Uterus (tissue), 2 donors: ENCODE data around the gene MOB3A.

ENCODE experiments used
- POLR2A ChIP-seq, 2 donors: fragments of 450-650 bp; IDR thresholded peaks; one replicate each; pipeline ENCODE4 v1.6.1; 2016; ENCODE audit warnings: antibody characterized with exemption in 2 of 2, mild to moderate bottlenecking in 1 of 2, moderate library complexity in 1 of 2
- TF ChIP-seq, protein P1 (sequence below), 4 experiments: fragments of 200-600 bp in 2 of 4; fragments of 450-650 bp in 2 of 4; sonication (generic) in 2 of 4; IDR thresholded peaks; one replicate each; pipeline ENCODE4 v1.5.1; 2016 to 2019; ENCODE audit warnings: antibody characterized with exemption in 4 of 4, mild to moderate bottlenecking in 2 of 4, moderate library complexity in 1 of 4

DNA sequence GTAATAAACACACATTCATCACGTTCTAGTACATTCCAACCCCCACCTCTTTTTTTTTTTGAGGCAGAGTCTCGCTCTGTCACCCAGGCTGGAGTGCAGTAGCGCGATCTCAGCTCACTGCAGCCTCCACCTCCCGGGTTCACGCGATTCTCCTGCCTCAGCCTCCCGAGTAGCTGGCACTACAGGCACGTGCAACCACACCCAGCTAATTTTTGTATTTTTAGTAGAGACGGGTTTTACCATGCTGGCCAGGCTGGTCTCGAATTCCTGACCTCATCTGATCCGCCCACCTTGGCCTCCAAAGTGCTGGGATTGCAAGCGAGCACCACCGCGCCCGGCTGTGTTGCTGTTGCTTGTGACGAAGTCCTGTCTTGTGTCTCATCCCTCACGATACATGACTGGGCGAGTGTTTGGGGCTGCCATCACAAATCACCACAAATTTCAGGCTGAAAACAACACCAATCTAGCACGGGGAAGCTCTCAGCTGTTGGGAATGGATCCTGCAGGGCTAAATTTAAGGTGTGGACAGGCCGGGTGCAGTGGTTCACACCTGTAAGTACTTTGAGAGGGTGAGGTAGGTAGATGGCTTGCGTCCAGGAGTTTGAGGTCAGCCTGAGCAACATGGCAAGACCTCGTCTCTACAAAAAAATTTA is 15.7 kb downstream of the MOB3A start:
- TF ChIP-seq, protein P1, sequence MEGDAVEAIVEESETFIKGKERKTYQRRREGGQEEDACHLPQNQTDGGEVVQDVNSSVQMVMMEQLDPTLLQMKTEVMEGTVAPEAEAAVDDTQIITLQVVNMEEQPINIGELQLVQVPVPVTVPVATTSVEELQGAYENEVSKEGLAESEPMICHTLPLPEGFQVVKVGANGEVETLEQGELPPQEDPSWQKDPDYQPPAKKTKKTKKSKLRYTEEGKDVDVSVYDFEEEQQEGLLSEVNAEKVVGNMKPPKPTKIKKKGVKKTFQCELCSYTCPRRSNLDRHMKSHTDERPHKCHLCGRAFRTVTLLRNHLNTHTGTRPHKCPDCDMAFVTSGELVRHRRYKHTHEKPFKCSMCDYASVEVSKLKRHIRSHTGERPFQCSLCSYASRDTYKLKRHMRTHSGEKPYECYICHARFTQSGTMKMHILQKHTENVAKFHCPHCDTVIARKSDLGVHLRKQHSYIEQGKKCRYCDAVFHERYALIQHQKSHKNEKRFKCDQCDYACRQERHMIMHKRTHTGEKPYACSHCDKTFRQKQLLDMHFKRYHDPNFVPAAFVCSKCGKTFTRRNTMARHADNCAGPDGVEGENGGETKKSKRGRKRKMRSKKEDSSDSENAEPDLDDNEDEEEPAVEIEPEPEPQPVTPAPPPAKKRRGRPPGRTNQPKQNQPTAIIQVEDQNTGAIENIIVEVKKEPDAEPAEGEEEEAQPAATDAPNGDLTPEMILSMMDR (IDR thresholded peaks at IDR 0.05): no peak
- TF ChIP-seq POLR2A (IDR thresholded peaks at IDR 0.05): no peak
